Astrocyte (in vitro differentiated cells and primary cell): ENCODE results near the gene RECQL5.
"Not testable (repeated sequence)": the region's sequence is repeated elsewhere in the genome, so short reads cannot be mapped to it uniquely, and the experiment has no call there.

Source experiments
- CTCF ChIP-seq: IDR thresholded peaks from 2 replicates; pipeline ENCODE4 v1.5.1; 2011; ENCODE audit warnings: low read depth, mild to moderate bottlenecking, inconsistent platforms, low read length, moderate library complexity; ENCODE audit not compliant: insufficient read depth
- EZH2 ChIP-seq: IDR thresholded peaks from 2 replicates; pipeline ENCODE4 v1.6.1; 2012; ENCODE audit warnings: mild to moderate bottlenecking, low read length, inconsistent platforms; ENCODE audit not compliant: insufficient read depth

GRCh38 chr17:75638039-75638438, 28.9 kb downstream of the RECQL5 start:
- not testable (repeated sequence) for TF ChIP-seq CTCF, EZH2
